ENCODE measurements around the gene NXPE3.

- TF ChIP-seq POLR2AphosphoS5 (IDR thresholded peaks at IDR 0.05) (no peak), CTCF (IDR thresholded peaks at IDR 0.05) (no peak)
Measured at GRCh38 chr3:101850246-101851051, 71.4 kb downstream of the NXPE3 start.
